ENCODE data around the gene KCNE3. TPM values are rescaled to one million over a fixed set of nuclear protein-coding genes. Genes with fewer than 3 reads are reported as not detected.

Gene KCNE3
- total and polyA plus RNA-seq, 2 of the 13 experiments (the other 11 are each of a cell fraction or from before 2014, with no cell fraction given): 0.33 to 2.2 TPM

- TF ChIP-seq KIAA2018 (CRISPR knock-in tag; IDR thresholded peaks at IDR 0.05; ENCODE audit: borderline replicate concordance) (no peak), TERF1 (CRISPR knock-in tag; IDR thresholded peaks at IDR 0.05) (no peak), ZBTB25 (CRISPR knock-in tag; IDR thresholded peaks at IDR 0.05) (no peak; the same call in 1 of the 2 replicates), ZNF253 (CRISPR knock-in tag; IDR thresholded peaks at IDR 0.05; ENCODE audit: borderline replicate concordance) (no peak; the same call in 1 of the 2 replicates), DZIP1 (CRISPR knock-in tag; IDR thresholded peaks at IDR 0.05) (peak; percentile 86; the same call in 1 of the 2 replicates), ZNF770 (CRISPR knock-in tag; IDR thresholded peaks at IDR 0.05) (no peak), SP4 (CRISPR knock-in tag; IDR thresholded peaks at IDR 0.05) (peak; percentile 89), PLRG1 (conservative IDR thresholded peaks at IDR 0.05) (no peak), PREB (CRISPR knock-in tag; IDR thresholded peaks at IDR 0.05) (no peak), NFYC (CRISPR knock-in tag; IDR thresholded peaks at IDR 0.05) (peak; percentile 73), ZNF724P (CRISPR knock-in tag; IDR thresholded peaks at IDR 0.05; ENCODE audit: borderline replicate concordance) (peak; percentile 96)
Observed at GRCh38 chr11:74492974-74493790, 25.8 kb upstream of the KCNE3 start, which contains the start of gene LIPT2 (continued).

Data from HepG2 (cell line).